ENCODE data around the gene KNDC1.

DNA sequence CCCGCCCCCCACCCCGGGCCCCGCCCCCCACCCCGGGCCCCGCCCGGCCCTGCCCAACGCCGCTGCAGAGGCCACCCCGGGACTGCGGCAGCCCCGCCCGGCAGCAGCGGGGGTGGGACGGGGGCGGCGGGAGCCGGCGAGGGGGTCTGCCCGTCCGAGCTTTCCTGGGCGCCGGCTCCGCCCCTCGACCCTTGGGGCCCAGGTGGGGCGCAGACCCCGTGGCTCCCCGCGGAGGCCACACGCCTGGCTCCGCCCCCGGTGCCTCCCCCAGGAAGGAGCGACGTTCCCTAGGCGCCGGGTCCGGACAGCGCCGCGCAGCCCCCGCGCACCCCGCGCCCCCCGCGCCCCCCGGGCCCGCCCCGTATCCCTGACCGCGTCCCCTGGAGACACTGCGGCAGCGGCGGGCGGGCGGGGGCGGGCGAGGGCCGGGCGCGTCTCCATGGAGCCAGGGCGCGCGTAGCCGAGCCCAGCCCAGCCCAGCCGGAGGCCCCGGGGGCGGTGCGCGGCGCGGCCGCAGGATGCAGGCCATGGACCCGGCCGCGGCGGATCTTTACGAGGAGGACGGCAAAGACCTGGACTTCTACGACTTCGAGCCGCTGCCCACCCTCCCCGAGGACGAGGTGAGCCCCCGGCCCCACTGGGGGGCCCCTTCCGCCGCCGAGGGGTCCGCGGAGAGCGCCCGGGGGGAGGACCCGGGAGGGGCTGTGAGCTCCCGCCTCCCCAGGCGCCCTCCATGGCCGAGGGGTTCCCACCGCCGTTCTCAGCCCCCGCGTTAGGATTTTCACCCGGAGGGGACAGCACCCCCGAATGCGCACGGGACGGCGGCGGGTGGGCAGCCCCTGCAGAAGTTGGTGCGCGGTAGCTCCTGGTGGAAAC, at the start of gene KNDC1:
- no peak for TF ChIP-seq POLR2A (IDR thresholded peaks at IDR 0.05; ENCODE audit: insufficient read depth in 1 of 2, low read depth in 2 of 2, low read length in 2 of 2)
- TF ChIP-seq, protein P1, sequence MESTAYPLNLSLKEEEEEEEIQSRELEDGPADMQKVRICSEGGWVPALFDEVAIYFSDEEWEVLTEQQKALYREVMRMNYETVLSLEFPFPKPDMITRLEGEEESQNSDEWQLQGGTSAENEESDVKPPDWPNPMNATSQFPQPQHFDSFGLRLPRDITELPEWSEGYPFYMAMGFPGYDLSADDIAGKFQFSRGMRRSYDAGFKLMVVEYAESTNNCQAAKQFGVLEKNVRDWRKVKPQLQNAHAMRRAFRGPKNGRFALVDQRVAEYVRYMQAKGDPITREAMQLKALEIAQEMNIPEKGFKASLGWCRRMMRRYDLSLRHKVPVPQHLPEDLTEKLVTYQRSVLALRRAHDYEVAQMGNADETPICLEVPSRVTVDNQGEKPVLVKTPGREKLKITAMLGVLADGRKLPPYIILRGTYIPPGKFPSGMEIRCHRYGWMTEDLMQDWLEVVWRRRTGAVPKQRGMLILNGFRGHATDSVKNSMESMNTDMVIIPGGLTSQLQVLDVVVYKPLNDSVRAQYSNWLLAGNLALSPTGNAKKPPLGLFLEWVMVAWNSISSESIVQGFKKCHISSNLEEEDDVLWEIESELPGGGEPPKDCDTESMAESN (CRISPR knock-in tag; conservative IDR thresholded peaks at IDR 0.05) = no peak
- TF ChIP-seq, protein P2, sequence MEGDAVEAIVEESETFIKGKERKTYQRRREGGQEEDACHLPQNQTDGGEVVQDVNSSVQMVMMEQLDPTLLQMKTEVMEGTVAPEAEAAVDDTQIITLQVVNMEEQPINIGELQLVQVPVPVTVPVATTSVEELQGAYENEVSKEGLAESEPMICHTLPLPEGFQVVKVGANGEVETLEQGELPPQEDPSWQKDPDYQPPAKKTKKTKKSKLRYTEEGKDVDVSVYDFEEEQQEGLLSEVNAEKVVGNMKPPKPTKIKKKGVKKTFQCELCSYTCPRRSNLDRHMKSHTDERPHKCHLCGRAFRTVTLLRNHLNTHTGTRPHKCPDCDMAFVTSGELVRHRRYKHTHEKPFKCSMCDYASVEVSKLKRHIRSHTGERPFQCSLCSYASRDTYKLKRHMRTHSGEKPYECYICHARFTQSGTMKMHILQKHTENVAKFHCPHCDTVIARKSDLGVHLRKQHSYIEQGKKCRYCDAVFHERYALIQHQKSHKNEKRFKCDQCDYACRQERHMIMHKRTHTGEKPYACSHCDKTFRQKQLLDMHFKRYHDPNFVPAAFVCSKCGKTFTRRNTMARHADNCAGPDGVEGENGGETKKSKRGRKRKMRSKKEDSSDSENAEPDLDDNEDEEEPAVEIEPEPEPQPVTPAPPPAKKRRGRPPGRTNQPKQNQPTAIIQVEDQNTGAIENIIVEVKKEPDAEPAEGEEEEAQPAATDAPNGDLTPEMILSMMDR (CRISPR knock-in tag; IDR thresholded peaks at IDR 0.05) = no peak
- no peak for TF ChIP-seq TCF12 (IDR thresholded peaks at IDR 0.05)
- TF ChIP-seq TCF12 (CRISPR knock-in tag; IDR thresholded peaks at IDR 0.05) = no peak

Data from HepG2 (cell line).